MM.1S (cell line): Measurements from ENCODE around the gene TRAF1.

Source experiments
- EZH2 ChIP-seq: fragments of 300-600 bp; sonication (generic); optimal IDR thresholded peaks from 2 replicates; pipeline ENCODE3; 2017; ENCODE audit warnings: low read depth, mild to moderate bottlenecking, antibody characterized with exemption, low read length, mixed read lengths
- TF ChIP-seq, protein P1 (sequence below): fragments of 300-600 bp; sonication (generic); IDR thresholded peaks from 2 replicates; pipeline ENCODE4 v1.5.1; 2016; ENCODE audit warnings: antibody characterized with exemption, low read length, mixed read lengths

DNA sequence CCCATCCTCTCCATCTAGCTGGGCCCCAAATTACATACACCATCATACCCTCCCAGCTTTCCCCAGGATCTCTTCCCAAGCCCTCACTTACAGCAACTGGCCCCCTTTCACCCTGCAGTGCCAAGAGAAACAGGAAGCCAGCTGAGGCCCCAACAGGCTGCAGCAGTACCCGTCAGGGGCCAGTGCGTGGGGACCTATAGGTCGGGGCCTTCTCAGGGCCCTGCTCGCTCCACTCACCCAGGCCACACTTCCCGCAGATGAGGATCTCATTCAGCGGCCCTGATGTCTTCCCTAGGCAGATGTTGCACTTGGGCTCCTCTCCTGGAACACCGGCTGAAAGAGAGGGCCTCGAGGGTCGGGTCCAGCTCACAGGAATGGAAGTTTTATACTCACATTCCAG is 56.4 kb downstream of the TRAF1 start:
- TF ChIP-seq, protein P1, sequence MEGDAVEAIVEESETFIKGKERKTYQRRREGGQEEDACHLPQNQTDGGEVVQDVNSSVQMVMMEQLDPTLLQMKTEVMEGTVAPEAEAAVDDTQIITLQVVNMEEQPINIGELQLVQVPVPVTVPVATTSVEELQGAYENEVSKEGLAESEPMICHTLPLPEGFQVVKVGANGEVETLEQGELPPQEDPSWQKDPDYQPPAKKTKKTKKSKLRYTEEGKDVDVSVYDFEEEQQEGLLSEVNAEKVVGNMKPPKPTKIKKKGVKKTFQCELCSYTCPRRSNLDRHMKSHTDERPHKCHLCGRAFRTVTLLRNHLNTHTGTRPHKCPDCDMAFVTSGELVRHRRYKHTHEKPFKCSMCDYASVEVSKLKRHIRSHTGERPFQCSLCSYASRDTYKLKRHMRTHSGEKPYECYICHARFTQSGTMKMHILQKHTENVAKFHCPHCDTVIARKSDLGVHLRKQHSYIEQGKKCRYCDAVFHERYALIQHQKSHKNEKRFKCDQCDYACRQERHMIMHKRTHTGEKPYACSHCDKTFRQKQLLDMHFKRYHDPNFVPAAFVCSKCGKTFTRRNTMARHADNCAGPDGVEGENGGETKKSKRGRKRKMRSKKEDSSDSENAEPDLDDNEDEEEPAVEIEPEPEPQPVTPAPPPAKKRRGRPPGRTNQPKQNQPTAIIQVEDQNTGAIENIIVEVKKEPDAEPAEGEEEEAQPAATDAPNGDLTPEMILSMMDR = no peak
- TF ChIP-seq EZH2 = no peak
